GM18499 (cell line): ENCODE results near the gene NDUFB8.
"Not testable (repeated sequence)": the region's sequence is repeated elsewhere in the genome, so short reads cannot be mapped to it uniquely, and the experiment has no call there.

Source experiments
- ATAC-seq: cut with Tn5 transposase; IDR thresholded peaks from one replicate; pipeline ENCODE4 v1.9.1; 2021; ENCODE audit warnings: moderate number of reproducible peaks; ENCODE audit not compliant: insufficient read depth, unreplicated experiment

Gene NDUFB8

DNA sequence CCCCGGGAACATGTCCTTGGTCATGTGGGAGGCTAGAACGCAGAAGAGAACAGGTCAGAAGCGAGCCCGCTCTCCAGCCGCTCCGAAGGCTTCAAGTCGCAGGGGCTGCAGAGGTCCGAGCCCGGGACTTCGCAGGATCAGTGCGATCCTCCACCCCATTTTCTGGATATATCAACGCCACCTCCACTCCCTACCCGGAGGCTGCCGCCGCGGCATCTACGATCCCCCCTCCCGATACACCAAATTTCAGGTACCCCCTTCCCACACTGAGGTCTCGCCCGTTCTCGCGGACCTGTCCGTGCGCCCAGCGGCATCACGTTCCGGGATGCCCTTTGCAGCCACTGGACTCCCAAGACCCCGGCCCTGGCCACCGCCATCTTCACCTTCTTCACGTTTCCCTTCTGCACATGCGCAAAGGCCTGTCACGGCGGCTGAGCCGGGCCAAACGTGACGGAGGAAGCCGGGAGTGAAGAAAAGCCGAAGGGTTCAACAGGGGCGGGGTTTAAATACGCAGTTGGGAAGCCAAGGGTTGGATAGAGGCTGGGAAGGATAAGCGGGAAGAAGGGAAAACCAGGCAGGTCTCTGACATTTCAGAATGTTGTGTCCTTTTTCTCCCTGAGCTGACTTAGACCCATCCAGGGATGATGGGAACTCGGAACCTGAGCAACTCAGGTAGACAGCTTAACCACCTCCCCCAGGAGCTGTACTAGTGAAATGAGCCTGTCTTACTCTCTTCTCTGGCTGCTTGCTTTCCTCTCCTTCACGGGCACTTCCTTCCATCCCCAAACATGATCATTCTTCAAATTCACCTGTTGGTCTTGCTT is at the start of gene NDUFB8:
Gene NDUFB8 (minus strand): TSS at position 397 of the 824 bp plus-strand sequence. CDS start 20 bp downstream, at position 377.
- ATAC-seq = no peak

DNA sequence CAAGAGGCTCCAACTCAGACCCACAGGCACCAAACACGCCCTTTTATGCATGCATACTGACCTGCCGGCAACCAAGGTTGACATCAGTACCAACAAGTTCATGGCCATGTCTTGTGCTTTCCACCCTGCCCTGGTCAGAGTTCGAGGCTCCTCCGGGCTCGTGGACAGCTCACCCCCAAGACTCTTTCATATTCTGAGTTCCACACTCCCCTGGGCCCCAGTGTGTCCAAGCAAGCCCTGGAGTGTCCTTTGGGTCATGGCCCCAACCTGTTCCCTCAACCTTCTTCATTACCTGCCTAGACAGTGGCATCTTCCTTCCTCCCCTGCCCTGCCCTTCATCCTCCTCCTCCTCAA is 46.6 kb upstream of the NDUFB8 start:
- ATAC-seq = no peak

DNA sequence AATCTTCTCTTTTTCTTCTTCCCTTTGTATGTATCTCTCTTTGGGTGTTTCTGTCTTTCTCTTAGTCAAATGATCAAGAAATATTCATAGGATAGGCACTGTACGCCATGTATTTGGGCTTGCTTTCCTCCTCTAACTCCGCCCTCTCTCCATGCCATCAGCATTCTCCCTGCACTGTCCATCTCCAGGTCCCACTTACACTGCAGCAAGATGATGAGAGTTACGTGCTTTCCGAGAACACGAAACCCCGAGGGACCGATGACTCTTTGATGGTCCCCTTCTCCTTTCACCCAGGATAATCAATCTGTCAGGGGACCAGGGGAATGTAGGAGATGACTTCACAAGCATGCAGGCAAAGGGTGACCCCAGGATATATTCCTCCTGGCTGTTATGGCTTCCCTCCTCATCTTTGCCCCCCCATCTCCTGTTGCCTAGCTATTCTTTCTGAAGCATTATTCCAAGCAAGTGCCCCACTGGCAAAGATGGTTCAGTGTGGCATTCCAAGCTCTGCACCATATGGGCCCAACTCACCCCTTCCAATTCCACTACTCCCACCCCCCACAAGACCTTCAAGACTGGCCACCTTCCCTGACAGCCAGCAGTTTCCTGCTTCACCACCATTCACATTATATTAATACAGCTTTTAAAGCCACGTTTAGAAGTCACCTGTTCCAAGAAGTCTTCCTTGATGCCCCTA is 46.1 kb upstream of the NDUFB8 start:
- no peak for ATAC-seq

DNA sequence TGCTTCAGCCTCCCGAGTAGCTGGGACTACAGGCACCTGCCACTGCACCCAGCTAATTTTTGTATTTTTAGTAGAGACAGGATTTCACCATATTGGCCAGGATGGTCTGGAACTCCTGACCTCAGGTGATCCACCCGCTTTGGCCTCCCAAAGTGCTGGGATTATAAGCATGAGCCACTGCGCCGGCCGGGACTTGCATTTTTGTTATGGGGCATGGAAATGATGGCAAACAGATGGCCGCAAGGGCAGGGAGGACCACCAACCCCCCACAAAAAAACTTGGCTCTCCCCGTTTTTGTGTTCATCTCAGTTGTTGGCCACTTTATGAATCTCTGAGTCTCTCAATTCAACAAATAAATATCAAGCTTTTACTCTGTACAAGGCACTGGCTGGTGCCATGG is 45.5 kb upstream of the NDUFB8 start:
- not testable (repeated sequence) for ATAC-seq

DNA sequence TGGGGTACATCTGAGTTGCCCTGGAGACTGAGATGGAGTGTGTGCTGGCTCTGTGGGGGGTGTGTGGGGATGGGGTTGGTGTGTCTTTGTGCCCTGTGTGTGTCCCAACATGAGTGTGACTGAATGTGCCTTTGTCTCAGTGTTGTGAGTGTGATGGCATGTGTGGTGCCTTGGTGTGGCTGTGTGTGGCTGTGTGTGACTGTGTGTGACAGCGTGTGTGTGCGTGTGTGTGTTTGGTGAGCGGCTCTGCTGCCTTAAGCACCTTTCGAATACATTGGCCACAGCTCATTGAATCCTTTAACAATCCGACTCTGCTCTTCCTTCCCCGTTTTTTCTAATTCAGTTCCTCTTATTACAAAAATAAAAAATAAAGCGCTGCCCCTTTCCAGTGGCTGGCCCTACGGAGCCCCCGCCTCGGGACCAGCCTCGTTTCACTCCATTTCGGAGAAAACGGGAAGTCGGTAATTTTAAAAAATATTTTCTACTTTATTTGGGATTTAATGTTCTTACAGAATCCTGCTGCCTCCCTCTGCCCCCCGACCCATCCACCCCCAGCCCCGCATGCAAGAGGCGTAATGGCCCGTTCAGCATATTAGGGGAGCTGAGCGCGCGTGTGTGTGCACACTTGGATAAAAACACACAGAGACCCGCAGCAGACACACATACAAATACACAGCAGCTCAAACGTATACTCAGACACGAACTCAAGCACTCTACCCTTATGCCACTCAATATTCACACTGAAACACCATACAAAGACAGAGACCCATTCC is 41.6 kb upstream of the NDUFB8 start:
- ATAC-seq = no peak

DNA sequence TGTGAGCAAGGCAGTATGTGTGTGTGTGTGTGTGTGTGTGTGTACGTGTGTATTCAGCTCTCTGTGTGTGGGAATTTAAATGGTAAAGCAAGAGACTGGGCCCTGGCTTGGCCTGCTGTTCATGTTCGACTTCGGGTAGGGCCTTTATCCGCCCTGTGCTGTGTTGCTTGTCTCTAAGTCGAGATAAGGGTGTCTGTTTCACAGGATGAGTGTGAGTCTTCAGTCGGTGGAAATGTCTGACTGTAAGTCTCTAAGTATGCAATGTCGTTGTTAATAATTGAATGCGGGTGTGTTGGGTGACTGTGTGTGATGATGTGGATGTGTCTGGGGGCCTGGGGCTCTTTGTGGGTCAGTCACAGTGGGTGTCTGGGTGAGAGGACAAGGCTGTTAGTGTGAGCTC is 40.8 kb upstream of the NDUFB8 start:
- ATAC-seq = no peak

DNA sequence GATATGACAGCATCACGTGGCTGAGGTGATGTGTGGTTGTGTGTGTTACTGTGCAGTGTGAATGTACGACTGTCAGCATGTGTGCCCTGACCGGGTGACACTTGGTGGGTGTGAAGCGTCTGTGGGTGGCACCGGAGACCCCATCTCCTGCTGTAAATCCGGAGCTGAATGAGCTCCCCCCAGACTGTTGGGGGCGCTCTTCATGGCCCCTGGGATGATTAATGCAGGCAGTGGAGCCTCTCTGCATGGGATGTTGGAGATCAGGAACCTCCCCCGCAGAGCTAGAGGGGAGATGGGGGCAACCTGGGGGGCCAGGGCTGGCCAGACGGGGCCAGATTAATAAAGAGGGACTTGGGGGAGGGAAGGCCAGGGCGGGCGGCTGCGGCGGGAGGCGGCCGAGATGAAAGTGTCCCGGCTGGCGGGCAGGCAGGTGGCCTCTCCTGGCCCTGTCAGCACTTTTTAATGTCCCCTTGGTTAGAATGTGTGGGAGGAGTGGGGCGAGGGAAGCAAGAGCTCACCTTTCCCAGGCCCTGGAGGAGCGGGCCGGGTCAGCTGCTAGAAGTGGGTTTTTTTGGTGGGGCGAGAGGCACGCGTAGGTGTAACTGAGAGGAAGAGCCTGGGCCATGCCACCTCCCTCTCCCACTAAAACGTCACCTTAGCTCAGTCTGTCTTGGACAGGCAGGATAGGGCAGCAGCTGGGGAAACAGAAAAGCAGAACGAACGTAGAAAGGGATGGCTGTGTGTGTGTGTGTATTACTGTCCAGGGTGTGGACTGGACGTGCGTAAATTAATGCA is 40.2 kb upstream of the NDUFB8 start:
- ATAC-seq = no peak

DNA sequence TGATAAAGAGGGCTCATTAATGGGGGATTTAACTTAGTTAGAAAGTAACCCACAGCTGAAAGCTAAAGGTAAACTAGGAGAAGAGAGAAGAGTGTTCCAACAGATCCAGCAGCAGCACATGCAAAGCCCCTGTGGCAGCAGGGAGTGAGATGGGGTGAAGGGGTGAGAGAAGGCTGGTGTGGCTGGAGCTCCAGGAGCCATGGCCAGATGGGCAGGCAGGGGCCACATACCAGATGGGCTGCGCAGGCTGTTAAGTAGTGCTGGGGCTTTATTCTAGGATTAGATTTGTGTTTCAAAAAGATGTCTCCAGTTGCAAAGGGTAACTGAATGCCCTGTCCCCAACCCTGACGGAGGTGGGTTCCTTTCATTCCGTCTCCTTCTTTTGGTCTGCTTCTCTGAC is 39.2 kb upstream of the NDUFB8 start:
- ATAC-seq = no peak

DNA sequence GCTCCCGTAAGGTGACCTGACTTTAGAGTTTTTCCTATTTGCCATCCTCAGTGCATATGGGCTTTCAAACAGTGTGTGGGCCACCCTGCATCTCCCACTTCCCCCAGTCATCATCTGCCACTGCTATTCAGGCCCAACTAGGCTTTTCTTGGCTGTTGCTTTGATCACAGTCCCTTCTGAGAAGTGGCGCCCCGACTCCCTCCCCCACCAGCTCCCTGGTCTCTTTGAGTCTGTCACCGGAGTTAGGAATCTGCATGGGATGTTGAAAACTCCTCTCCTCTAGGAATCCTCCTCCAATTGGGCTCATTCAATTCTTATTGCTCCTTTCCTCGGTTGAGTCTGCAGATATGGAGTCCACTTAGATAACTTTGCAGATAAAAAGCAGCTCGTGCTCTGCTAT is 38.2 kb upstream of the NDUFB8 start:
- ATAC-seq = no peak

DNA sequence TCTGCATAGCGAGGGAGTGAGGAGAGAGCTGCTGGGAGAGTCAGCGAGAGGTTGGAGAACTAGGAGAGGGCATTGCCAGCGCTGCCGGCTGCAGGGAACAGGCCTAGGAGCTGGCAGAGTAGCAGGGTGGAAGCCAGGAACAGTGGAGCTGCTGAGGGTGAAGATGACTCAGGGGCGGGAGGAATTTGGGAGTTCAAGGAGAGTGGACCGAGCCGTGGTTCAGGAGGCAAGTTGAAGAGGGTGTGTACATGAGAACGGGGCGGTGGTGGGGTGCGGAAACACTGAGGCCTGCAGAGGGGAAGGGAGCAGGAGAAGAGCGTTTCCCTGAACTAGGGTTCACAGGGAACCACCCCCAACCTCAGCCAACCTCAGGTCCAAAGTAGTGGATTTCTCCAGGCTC is 37.6 kb upstream of the NDUFB8 start:
- no peak for ATAC-seq

DNA sequence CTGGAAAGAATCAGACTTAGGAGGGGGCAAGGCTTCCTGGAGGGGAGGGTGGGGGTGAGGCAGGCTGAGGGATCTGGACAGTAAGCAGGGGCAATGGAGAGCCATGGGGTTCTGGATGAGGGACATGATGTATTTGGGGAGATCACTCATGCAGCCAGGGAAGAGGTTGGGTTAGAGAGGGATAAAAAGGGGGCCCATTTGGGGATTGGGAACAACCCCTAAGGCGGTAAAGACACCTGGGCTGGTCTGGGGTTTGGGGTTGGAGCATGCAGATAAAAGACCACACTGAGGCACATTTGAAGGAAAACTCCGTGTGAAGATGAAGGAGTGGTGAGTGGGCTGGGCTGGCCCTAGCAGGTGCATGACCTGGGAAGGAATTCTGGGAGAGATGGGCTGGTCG is 36.9 kb upstream of the NDUFB8 start:
- no peak for ATAC-seq

DNA sequence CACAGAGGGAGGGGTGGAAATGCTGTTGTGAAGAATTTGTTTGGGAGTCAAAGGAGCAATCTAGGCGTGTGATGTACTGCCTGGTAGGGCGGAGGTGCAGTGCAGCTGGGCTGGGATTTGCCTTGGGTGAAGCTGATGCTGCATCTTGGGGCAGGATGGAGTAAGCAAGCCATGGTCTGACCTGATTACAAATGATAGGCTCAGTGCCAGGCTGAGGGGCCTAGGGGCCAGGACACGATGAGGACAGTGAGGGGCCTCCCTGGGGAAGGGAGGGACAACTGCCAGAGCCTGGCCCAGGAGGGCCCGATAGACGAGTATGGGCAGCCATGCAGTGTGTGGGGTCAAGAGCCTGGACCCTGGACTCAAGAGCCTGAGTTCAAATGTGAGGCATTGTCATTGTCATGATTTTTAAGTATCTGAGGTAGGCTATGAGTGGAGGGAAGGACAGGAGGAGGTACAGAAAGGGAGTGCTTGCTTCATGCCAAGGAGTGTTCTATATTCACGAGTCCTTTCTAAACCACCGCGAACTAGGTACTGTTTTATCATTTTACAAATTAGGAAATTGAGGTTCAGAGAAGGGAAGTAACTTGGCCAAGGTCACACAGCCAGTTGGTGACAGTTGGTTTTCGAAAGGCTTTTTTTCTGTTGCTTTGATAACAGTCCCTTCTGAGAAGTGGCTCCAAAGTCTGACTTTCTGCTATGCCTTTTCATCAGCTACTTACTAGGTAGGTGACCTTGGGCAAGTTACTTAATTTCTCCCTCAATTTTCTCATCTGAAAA is 35.7 kb upstream of the NDUFB8 start:
- ATAC-seq = no peak

DNA sequence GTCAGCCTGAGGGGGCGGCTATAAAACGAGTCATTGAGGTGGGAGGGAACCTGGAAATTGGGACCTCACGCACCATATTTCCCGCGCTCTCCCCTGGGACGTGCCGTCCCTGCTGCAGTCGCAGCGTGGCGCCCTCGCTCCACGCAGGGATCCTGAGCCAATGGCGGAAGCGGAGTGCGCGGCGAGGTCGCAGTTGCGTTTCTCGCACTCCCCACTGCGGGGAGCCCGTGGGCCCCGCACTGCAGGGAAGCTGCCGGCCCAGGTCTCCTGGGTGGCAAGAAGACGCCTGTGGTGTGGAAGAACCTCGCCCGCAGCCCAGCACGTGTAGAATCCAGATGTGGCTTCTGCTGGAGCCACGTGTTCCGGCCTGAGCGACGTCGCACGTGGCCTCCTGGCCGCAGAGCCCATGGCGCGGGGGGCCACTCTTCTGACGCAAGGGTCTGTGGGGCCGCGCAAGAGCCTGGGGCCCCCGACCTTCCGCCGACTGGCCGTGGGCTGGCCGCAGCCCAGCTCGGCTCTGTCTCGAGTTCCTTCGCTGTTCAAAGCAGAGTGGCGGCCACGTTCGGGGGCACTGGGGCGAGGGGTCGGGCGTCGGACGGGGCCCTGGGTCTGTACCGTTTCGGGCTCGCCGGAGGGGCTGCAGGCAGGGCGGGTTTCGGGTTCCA is 32.5 kb upstream of the NDUFB8 start:
- no peak for ATAC-seq

DNA sequence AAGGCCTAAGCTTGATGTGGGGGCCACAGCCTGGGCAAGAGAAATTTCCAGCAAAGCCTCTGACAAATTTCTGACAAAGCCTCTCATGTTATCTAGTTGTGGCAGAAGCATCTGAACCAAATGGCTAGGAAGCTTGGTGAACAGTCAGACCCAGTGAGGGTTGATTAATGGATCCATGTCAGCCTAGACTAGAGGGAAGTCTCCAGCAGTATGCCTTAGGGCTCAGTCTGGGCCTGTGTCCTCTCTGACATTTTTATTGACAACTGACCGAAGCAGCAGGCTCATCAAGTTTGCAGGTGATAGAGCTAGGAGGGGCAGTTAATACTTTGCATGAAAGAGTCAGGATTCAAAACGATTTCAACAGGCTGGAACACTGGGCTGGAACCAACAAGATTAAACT is 31.3 kb upstream of the NDUFB8 start:
- ATAC-seq = no peak

DNA sequence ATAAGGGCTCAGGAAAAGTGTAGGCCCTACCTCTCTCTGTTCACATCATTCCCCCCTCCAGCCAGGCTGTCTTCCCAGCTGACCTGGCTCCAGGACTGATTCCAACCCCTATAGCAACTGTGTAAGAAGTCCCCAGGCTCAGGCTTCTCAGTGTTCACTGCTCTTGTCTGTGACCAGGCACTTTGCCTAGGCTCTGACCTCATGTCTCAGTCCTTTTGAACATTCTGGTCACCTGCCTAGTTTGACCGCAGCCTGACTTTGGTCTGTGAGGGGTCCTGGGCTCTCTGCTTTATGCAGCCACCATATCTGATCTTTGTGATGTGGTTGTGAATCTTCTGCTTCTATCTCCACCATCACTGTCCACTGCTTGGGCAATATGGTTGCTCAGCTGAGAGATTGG is 30.6 kb upstream of the NDUFB8 start:
- no peak for ATAC-seq

DNA sequence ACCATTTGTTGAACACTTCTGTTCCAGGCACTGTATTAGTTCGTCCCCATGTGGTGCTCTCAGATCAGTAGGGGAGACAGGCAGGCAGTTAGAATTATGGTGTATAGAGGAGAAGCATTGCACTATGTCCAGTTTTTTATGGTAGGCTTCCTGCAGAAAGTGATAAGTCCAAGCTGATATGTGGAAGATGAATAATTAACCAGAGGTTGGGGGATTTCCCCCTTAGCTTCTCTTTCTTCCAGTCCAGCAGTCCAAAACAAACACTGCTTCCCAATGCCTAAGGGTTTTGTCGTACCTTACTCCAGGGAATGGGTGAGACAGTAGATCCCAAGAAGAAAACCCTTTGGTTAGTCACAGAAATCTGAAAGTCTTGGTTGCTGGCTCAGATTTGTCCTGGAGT is 25.2 kb upstream of the NDUFB8 start:
- ATAC-seq = no peak

DNA sequence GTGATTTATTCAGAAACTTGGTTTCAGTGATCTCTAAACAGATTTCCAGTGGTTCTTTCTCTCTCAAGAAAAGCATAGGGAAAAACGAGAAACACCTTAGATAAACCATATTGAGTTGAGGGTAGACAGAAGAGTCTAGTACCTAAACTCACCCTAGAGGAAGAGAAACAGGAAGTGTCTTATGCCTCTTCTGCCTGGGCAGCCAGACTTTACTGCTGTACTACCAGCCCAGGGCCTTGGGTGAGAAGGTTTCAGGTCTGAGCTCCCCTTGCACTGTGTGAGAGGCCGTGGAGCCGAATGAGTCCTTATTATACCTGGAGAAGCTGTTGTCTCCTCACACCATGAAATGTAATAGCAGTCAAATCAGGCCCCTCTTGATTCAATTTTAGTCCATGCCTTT is 24.3 kb upstream of the NDUFB8 start:
- ATAC-seq = no peak

DNA sequence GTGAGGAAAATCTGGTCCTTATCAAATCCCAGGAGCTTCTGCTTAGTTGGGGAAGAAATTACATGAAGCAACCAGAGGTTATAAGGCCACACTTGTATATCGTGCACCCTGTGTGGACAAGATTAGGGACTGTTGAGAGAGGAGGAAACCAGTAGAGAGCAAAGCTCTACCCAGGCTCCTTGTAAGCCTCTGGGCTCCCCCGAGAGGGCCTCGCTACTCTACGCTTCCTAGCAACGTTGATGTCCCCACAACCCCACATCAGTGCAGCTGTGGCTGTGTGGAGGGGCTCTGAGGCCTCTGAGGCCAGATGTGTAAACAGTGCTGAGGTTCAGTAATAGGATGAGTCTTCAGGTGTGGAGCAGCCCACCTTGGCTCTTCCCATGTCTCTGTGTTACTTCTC is 22.1 kb upstream of the NDUFB8 start:
- no peak for ATAC-seq

DNA sequence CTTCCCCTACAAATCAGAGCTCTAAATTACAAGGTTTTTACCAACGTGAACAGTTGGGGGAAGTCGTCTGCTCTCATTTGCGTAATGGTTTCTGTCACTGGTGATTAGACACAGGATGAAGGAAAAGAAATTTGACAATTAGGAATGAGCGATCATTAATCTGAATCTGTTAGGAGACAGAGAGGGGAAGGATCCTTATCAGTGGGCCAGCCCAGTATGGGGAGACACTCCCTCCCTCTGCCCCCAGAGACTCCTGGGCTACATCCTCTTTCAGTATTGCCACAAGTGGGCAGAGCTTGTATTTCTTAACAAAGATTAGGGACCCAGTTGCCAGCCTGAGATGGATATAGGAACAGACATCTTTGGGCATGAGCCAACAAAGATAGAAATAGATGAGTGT is 21.5 kb upstream of the NDUFB8 start:
- no peak for ATAC-seq
